Measurements from ENCODE around the gene AGTPBP1. TPM values are rescaled to one million over a fixed set of nuclear protein-coding genes. Genes with fewer than 3 reads are reported as not detected.

The AGTPBP1 gene
- total and polyA plus RNA-seq, 2 experiments from 2014 or later: 31.4 to 58.0 TPM

GRCh38 chr9:85645909-85646627, 95.7 kb downstream of the AGTPBP1 start (continued):
- no peak for TF ChIP-seq CTCF (conservative IDR thresholded peaks at IDR 0.05; ENCODE audit: low read depth in 2 of 2)
- TF ChIP-seq POLR2AphosphoS5 (IDR thresholded peaks at IDR 0.05; ENCODE audit: low read depth): no peak
- TF ChIP-seq STAT1 (IDR thresholded peaks at IDR 0.05; ENCODE audit: unreplicated experiment): no peak
- TF ChIP-seq CREB1 (CRISPR knock-in tag; IDR thresholded peaks at IDR 0.05; ENCODE audit: low read depth): no peak

- H3K36me3 ChIP-seq (ENCODE audit: insufficient read depth): no peaks in the 10 kb centered on the region
- H3K27ac Mint-ChIP-seq: no peak overlapping the region
- DNase-seq (ENCODE audit: low spot score) (no peak), ATAC-seq (no peak)
- peaks cover 3% of the 10 kb centered on the region; the same call in 2 of the 3 replicates for H3K4me1 Mint-ChIP-seq
- no peaks in the 10 kb centered on the region for H3K27me3 Mint-ChIP-seq (ENCODE audit: insufficient read depth, low read depth, poor library complexity)
- H4K20me1 ChIP-seq (replicated peaks; ENCODE audit: insufficient read depth): no peaks in the 10 kb centered on the region
- no peak overlapping the region for H3K4me3 Mint-ChIP-seq
- TF ChIP-seq CREB1 (CRISPR knock-in tag; IDR thresholded peaks at IDR 0.05; ENCODE audit: low read depth): no peak
- TF ChIP-seq STAT1 (IDR thresholded peaks at IDR 0.05; ENCODE audit: unreplicated experiment): no peak
- no peak for TF ChIP-seq ETS1 (IDR thresholded peaks at IDR 0.05)
- TF ChIP-seq ZNF114 (CRISPR knock-in tag; IDR thresholded peaks at IDR 0.05): no peak
- no peak for TF ChIP-seq REST (IDR thresholded peaks at IDR 0.05; ENCODE audit: unreplicated experiment)
- TF ChIP-seq JUNB (IDR thresholded peaks at IDR 0.05; ENCODE audit: unreplicated experiment): no peak
- no peak for TF ChIP-seq NANOG (IDR thresholded peaks at IDR 0.05; ENCODE audit: borderline replicate concordance)
- H3K36me3 Mint-ChIP-seq (ENCODE audit: low read depth): peaks cover 7% of the 10 kb centered on the region; the same call in 2 of the 3 replicates
- no peaks in the 10 kb centered on the region for H3K79me2 ChIP-seq (replicated peaks; ENCODE audit: insufficient read depth)
- no peaks in the 10 kb centered on the region for H3K9me2 ChIP-seq (ENCODE audit: insufficient read depth)
- no peaks in the 10 kb centered on the region for H3K27me3 ChIP-seq (ENCODE audit: insufficient read depth)
- no peaks in the 10 kb centered on the region for H3F3A ChIP-seq (replicated peaks; ENCODE audit: low read depth)
- peaks cover 6% of the 10 kb centered on the region; the same call in 1 of the 2 replicates for H3K4me1 ChIP-seq (ENCODE audit: insufficient read depth)
- H3K27ac ChIP-seq (ENCODE audit: low read depth): no peak overlapping the region
- H2AFZ ChIP-seq: no peak overlapping the region
- H3K4me2 ChIP-seq: no peak overlapping the region
- H3K4me3 ChIP-seq: no peak overlapping the region
- no peaks in the 10 kb centered on the region for H3K9me3 Mint-ChIP-seq
Measured at GRCh38 chr9:85640425-85640824, 101.3 kb downstream of the AGTPBP1 start.
